GM23338 (cell line): Measurements from ENCODE around the gene ABL2. TPM values are rescaled to one million over a fixed set of nuclear protein-coding genes. Genes with fewer than 3 reads are reported as not detected.

ENCODE experiments used
- ATAC-seq: fragments of 200-7000 bp; cut with Tn5 transposase; 3 replicates; pipeline ENCODE4 v1.9.1; 2020
- DNase-seq: peaks from one replicate; pipeline ENCODE4 v3.0.0-alpha.2; 2015; ENCODE audit warnings: low spot score
- H2AFZ ChIP-seq: fragments of 200-600 bp; sonication (generic); 2 replicates; pipeline ENCODE4 v1.8.0; 2016; ENCODE audit warnings: antibody characterized with exemption, mild to moderate bottlenecking, moderate library complexity
- H3F3A ChIP-seq: fragments of 200-600 bp; sonication (generic); replicated peaks from 2 replicates; pipeline ENCODE4 v1.8.0; 2017; ENCODE audit warnings: antibody characterized with exemption, mixed run types, low read depth
- H3K27ac ChIP-seq: fragments of 200-600 bp; sonication (generic); 2 replicates; pipeline ENCODE4 v1.6.1; 2016; ENCODE audit warnings: low read depth
- H3K27me3 ChIP-seq: fragments of 200-600 bp; sonication (generic); 2 replicates; pipeline ENCODE4 v1.8.0; 2016; ENCODE audit warnings: mild to moderate bottlenecking, mixed run types, moderate library complexity; ENCODE audit not compliant: insufficient read depth
- H3K36me3 ChIP-seq: fragments of 200-600 bp; sonication (generic); 2 replicates; pipeline ENCODE4 v1.8.0; 2016; ENCODE audit warnings: mild to moderate bottlenecking; ENCODE audit not compliant: insufficient read depth
- H3K4me1 ChIP-seq: fragments of 200-600 bp; sonication (generic); 2 replicates; pipeline ENCODE4 v1.8.0; 2016; ENCODE audit warnings: mild to moderate bottlenecking, moderate library complexity; ENCODE audit not compliant: insufficient read depth
- H3K4me2 ChIP-seq: fragments of 200-600 bp; sonication (generic); 2 replicates; pipeline ENCODE4 v1.7.1; 2017; ENCODE audit warnings: mixed run types
- H3K4me3 ChIP-seq: fragments of 200-600 bp; sonication (generic); 2 replicates; pipeline ENCODE4 v1.6.1; 2016; ENCODE audit warnings: mixed run types
- H3K79me2 ChIP-seq: fragments of 200-600 bp; sonication (generic); replicated peaks from 2 replicates; pipeline ENCODE4 v1.8.0; 2017; ENCODE audit warnings: mild to moderate bottlenecking; ENCODE audit not compliant: insufficient read depth
- H3K9me2 ChIP-seq: fragments of 200-600 bp; sonication (generic); 2 replicates; pipeline ENCODE4 v1.8.0; 2017; ENCODE audit not compliant: insufficient read depth
- H4K20me1 ChIP-seq: fragments of 200-600 bp; sonication (generic); replicated peaks from 2 replicates; pipeline ENCODE4 v1.8.0; 2017; ENCODE audit warnings: mild to moderate bottlenecking; ENCODE audit not compliant: insufficient read depth
- H3K27ac Mint-ChIP-seq: 2 replicates; pipeline ENCODE4 v1.8.0; 2020; ENCODE audit warnings: inconsistent platforms, mild to moderate bottlenecking, moderate library complexity, mixed read lengths
- H3K27me3 Mint-ChIP-seq: 3 replicates; pipeline ENCODE4 v1.8.0; 2022; ENCODE audit warnings: low read depth, mild to moderate bottlenecking, moderate library complexity, mixed read lengths, inconsistent platforms; ENCODE audit not compliant: insufficient read depth, poor library complexity
- H3K36me3 Mint-ChIP-seq: 3 replicates; pipeline ENCODE4 v1.8.0; 2021; ENCODE audit warnings: low read depth, mild to moderate bottlenecking, inconsistent platforms, moderate library complexity, mixed read lengths
- H3K4me1 Mint-ChIP-seq: 3 replicates; pipeline ENCODE4 v1.8.0; 2020; ENCODE audit warnings: mild to moderate bottlenecking, inconsistent platforms, mixed read lengths
- H3K4me3 Mint-ChIP-seq: 3 replicates; pipeline ENCODE4 v1.8.0; 2021; ENCODE audit warnings: moderate library complexity, mild to moderate bottlenecking, inconsistent platforms, mixed read lengths
- H3K9me3 Mint-ChIP-seq: 3 replicates; pipeline ENCODE4 v1.8.0; 2020; ENCODE audit warnings: moderate library complexity, mild to moderate bottlenecking, inconsistent platforms, mixed read lengths
- CREB1 ChIP-seq: fragments of 250-450 bp; sonication (Bioruptor Pico); IDR thresholded peaks from 2 replicates; pipeline ENCODE4 v1.5.0; 2020; ENCODE audit warnings: low read depth, mild to moderate bottlenecking, moderate library complexity
- CTCF ChIP-seq, 2 experiments: fragments of 200-600 bp in 1 of 2; sonication (generic) in 1 of 2; conservative IDR thresholded peaks; 2 replicates each; pipeline versions ENCODE4 v1.5.1 to v1.6.1; 2016 to 2017; ENCODE audit warnings: antibody characterized with exemption in 2 of 2, low read depth in 2 of 2, mild to moderate bottlenecking in 2 of 2, moderate library complexity in 1 of 2
- ETS1 ChIP-seq: IDR thresholded peaks from 2 replicates; pipeline ENCODE4 v1.6.1; 2016; ENCODE audit warnings: antibody characterized with exemption
- EZH2 ChIP-seq: fragments of 200-600 bp; sonication (generic); IDR thresholded peaks from one replicate; pipeline ENCODE4 v1.8.0; 2017; ENCODE audit warnings: antibody characterized with exemption, mild to moderate bottlenecking, low read depth; ENCODE audit not compliant: unreplicated experiment
- EZH2phosphoT487 ChIP-seq: fragments of 200-600 bp; sonication (generic); IDR thresholded peaks from one replicate; pipeline ENCODE4 v1.8.1; 2018; ENCODE audit warnings: antibody characterized with exemption; ENCODE audit not compliant: unreplicated experiment
- JUNB ChIP-seq: IDR thresholded peaks from one replicate; pipeline ENCODE4 v1.6.1; 2016; ENCODE audit warnings: antibody characterized with exemption; ENCODE audit not compliant: unreplicated experiment
- NANOG ChIP-seq: IDR thresholded peaks from 2 replicates; pipeline ENCODE4 v1.6.1; 2016; ENCODE audit warnings: antibody characterized with exemption, borderline replicate concordance
- REST ChIP-seq: IDR thresholded peaks from one replicate; pipeline ENCODE4 v1.6.1; 2018; ENCODE audit warnings: antibody characterized with exemption; ENCODE audit not compliant: unreplicated experiment
- STAT1 ChIP-seq: IDR thresholded peaks from one replicate; pipeline ENCODE4 v1.6.1; 2016; ENCODE audit warnings: antibody characterized with exemption; ENCODE audit not compliant: unreplicated experiment
- ZNF114 ChIP-seq: fragments of 250-450 bp; sonication (Bioruptor Pico); IDR thresholded peaks from 2 replicates; pipeline ENCODE4 v1.5.0; 2020; ENCODE audit warnings: mild to moderate bottlenecking, moderate library complexity
- ZNF331 ChIP-seq: fragments of 250-450 bp; sonication (Bioruptor Pico); IDR thresholded peaks from 2 replicates; pipeline ENCODE4 v1.5.0; 2020; ENCODE audit warnings: low read depth, mild to moderate bottlenecking, moderate library complexity
- ZNF462 ChIP-seq: fragments of 250-450 bp; sonication (Bioruptor Pico); IDR thresholded peaks from 2 replicates; pipeline ENCODE4 v1.5.0; 2020; ENCODE audit warnings: mild to moderate bottlenecking, moderate library complexity
- polyA plus RNA-seq: library from polyadenylated mRNA; unstranded; fragments of >200 nt; fragmentation: Nextera tagmentation; extraction: Ambion mirVana; gene quantifications from 2 replicates; pipeline ENCODE4 v1.2.1, GENCODE V29; 2016
- total RNA-seq: library from RNA; depleted of rRNA; stranded (reverse); fragments of >200 nt; shearing (Covaris generic); gene quantifications from 2 replicates; pipeline ENCODE4 v1.2.3, GENCODE V29; 2014

The ABL2 gene
- total and polyA plus RNA-seq, 2 experiments from 2014 or later: 5.8 to 22.7 TPM

GRCh38 chr1:179101566-179101965 lies 127.9 kb downstream of the ABL2 start:
- TF ChIP-seq EZH2phosphoT487: no peak
- no peak for TF ChIP-seq NANOG
- no peak for TF ChIP-seq STAT1
- TF ChIP-seq ETS1: no peak
- TF ChIP-seq JUNB: no peak
- no peak for TF ChIP-seq ZNF114 (CRISPR knock-in tag)
- TF ChIP-seq CREB1 (CRISPR knock-in tag): no peak
- no peak for TF ChIP-seq ZNF331
- TF ChIP-seq ZNF462: no peak
- no peak for TF ChIP-seq EZH2
- no peak for TF ChIP-seq CTCF (conservative IDR thresholded peaks at IDR 0.05; ENCODE audit: low read depth in 2 of 2)
- TF ChIP-seq REST: no peak
- Histone ChIP-seq H3K4me2 (no peak overlapping the region), H3K36me3 (no peaks in the 10 kb centered on the region), H3K4me3 (no peak overlapping the region), H4K20me1 (no peaks in the 10 kb centered on the region), H3K9me2 (0 out of 2 replicates have a peak, but pooled peaks cover 4% of the 10 kb centered on the region), H3K79me2 (no peaks in the 10 kb centered on the region), H3K4me1 (peaks cover 8% of the 10 kb centered on the region), H3K27me3 (no peaks in the 10 kb centered on the region), H2AFZ (no peak overlapping the region), H3F3A (no peaks in the 10 kb centered on the region), H3K27ac (no peak overlapping the region)
- peaks cover 20% of the 10 kb centered on the region for H3K4me1 Mint-ChIP-seq
- DNase-seq (no peak), ATAC-seq (no peak)
- no peak overlapping the region for H3K27ac Mint-ChIP-seq
- peaks cover 18% of the 10 kb centered on the region for H3K36me3 Mint-ChIP-seq
- no peaks in the 10 kb centered on the region for H3K9me3 Mint-ChIP-seq
- no peaks in the 10 kb centered on the region for H3K27me3 Mint-ChIP-seq
- H3K4me3 Mint-ChIP-seq: no peak overlapping the region
